Activated naive CD8-positive, alpha-beta T cell (primary cell): ENCODE results near the gene NTN1.

Experiments used
- H3K27ac Mint-ChIP-seq: one replicate; pipeline ENCODE4 v1.8.0; 2021; ENCODE audit warnings: mixed read lengths
- H3K27me3 Mint-ChIP-seq: one replicate; pipeline ENCODE4 v1.8.0; 2021; ENCODE audit warnings: mixed read lengths
- H3K36me3 Mint-ChIP-seq: one replicate; pipeline ENCODE4 v1.8.0; 2021; ENCODE audit warnings: mixed read lengths
- H3K4me1 Mint-ChIP-seq: one replicate; pipeline ENCODE4 v1.8.0; 2021; ENCODE audit warnings: low read depth, mixed read lengths
- H3K4me3 Mint-ChIP-seq: one replicate; pipeline ENCODE4 v1.8.0; 2021; ENCODE audit warnings: mild to moderate bottlenecking, mixed read lengths
- H3K9me3 Mint-ChIP-seq: one replicate; pipeline ENCODE4 v1.8.0; 2021; ENCODE audit warnings: low read depth, mixed read lengths

NTN1 gene

DNA sequence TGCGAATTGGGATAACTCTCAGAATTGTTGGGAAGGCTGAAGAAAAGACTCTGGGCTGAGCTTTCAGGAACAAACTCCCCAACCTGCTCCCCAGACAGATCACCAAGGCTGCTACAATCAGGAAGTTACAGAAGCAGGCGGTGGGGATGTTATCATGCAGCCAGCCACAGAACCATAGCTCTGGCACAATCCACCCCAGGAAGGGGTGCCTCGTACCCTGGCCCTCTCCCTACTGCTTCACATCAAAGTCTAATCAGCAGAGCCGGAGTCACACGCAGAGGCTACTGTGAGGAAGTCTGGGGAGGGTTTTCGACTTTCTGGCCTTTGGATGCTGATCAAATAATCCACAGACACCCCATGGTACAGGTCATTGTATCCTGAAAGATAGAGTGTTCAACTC lies 86.8 kb downstream of the NTN1 start:
- no peak overlapping the region for H3K27ac Mint-ChIP-seq
- no peaks in the 10 kb centered on the region for H3K4me1 Mint-ChIP-seq
- no peaks in the 10 kb centered on the region for H3K36me3 Mint-ChIP-seq
- H3K9me3 Mint-ChIP-seq, result no peaks in the 10 kb centered on the region
- H3K4me3 Mint-ChIP-seq, result no peak overlapping the region
- H3K27me3 Mint-ChIP-seq, result no peaks in the 10 kb centered on the region

- Mint-ChIP-seq H3K27me3 (peaks cover 2% of the 10 kb centered on the region), H3K4me3 (no peak overlapping the region), H3K9me3 (no peaks in the 10 kb centered on the region), H3K4me1 (peaks cover 1% of the 10 kb centered on the region), H3K27ac (no peak overlapping the region), H3K36me3 (no peaks in the 10 kb centered on the region)
These were observed 88.6 kb downstream of the NTN1 start for GRCh38 chr17:9109933-9110332.

DNA sequence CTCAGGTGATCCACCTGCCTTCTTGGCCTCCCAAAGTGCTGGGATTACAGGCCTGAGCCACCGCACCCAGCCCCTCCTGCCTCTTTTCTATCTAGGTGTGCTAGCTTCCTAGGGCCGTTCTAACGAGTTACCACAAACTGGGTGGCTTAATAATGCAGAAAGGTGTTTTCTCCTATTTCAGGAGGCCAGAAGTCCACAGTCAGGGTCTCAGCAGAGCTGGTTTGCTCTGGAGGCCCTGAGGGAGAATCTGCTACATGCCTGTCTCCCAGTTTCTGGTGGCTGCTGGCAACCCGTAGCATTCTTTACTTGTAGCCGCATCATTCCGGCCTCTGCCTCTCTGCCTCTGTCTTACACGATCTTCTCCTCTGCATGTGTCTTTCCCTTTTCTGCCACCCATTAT lies 89.2 kb downstream of the NTN1 start:
- H3K4me3 Mint-ChIP-seq, result no peak overlapping the region
- peaks cover 1% of the 10 kb centered on the region for H3K4me1 Mint-ChIP-seq
- H3K27me3 Mint-ChIP-seq, result peaks cover 2% of the 10 kb centered on the region
- no peak overlapping the region for H3K27ac Mint-ChIP-seq
- H3K9me3 Mint-ChIP-seq, result no peaks in the 10 kb centered on the region
- H3K36me3 Mint-ChIP-seq, result no peaks in the 10 kb centered on the region

DNA sequence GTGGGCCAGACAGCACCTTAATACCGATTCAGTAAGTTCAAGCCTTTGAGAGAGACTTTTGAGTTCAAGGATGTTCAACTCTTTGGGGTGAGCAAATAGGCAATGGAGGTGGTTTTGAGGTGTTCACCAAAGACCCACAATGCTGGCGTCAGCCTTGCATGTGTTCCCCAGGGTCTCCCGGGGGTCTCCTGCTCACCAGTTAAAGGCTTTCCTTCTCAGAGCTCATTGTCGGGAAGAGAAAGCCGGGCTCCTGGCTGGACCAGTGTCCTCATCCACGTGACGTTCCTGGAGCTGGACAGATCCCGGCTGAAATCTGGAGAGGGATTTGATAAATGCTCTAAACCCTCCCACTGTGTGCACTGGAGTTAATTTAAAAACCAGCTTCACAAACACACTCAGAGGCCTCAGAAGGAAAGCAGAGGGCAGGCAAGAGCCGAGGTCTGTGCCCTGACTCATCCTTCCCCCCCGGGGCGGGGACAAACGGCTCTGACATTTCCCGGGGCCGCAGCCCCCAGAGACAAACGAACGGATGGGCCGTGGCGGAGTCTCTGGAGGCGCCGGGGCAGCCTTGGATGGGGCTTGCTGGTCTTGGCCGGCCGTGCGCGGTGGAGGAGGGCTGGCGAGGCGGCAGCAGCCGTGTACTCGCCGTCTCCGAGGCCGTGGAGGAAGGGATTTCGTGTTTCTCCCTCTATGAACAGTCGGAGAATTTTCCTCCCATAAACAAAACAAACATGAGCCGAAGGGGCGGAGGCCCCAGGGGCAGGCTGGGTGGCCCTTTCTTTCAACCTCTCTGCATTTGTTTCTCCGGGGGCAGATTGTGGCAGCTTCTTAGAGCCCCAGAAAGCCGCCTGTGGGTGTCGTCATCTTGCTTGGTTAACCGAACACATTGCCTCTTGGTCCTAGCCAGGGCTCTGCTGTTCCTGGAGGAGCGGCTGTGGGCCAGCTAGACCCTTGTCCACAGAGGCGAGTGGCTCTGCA lies 94.2 kb downstream of the NTN1 start:
- Mint-ChIP-seq H3K27me3 (peaks cover 4% of the 10 kb centered on the region), H3K9me3 (peaks cover 5% of the 10 kb centered on the region), H3K4me3 (peak overlapping the region; percentile 73), H3K27ac (no peak overlapping the region), H3K4me1 (peaks cover 9% of the 10 kb centered on the region), H3K36me3 (no peaks in the 10 kb centered on the region)

DNA sequence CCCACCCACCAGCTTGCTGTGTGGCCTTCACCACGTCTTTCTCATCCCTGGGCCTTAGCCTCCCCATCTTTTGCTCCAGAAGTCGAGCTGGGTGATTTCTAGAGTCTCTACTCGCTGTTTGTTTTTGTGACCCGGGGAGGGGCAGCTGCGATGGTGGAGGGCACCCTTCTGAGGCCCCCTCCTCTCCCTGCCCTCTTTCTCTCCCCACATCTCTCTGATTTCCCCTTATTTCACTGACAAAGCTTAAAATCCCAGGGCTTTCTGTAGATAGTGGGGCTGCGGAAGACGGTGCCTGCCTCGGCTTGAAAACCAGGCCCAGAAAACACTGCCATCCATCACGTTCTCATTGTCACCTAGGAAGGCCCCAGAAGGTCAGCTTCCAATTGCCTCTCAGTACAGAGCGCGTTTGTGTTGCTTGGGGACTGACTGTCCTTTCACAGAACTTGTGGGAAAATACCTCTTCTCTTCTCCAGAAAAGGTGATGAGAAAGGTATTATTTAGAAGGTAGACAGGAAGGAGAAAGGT lies 95.1 kb downstream of the NTN1 start:
- H3K9me3 Mint-ChIP-seq, result peaks cover 5% of the 10 kb centered on the region
- peak overlapping the region; percentile 64 for H3K4me3 Mint-ChIP-seq
- H3K27me3 Mint-ChIP-seq, result peaks cover 4% of the 10 kb centered on the region
- H3K36me3 Mint-ChIP-seq, result no peaks in the 10 kb centered on the region
- H3K4me1 Mint-ChIP-seq, result peaks cover 9% of the 10 kb centered on the region
- H3K27ac Mint-ChIP-seq, result no peak overlapping the region

DNA sequence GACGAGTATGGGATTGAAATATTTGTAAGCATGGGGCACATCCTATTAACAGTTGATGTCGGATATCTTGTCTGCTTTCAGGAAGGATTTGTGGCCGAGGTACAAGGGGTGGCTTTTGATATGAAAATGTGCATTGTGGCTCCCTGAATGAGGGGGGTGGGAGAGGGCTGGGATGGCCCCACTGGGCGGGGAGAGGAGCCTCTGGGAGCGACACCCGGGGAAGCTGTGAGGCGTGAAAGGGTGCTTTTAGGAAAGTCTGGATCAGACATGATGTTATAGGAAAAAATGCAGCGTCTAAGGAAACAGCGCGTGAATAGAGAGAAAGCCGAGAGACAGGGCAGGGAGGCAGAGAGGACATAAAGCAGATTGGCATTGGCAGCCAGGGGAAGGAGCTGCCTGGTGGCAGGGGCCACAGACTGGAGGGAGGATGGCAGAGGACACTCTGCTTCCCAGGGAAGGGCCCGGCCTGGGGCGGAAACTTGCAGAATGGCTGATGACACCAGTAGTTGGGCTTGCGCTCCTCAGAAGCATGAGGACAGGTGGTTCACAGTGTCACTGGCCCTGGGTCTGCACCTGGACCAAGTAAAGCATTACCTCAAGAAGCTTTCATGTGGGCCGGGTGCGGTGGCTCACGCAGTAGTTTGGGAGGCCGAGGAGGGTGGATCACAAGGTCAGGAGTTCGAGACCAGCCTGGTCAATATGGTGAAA lies 95.7 kb downstream of the NTN1 start:
- H3K4me1 Mint-ChIP-seq, result peaks cover 9% of the 10 kb centered on the region
- H3K4me3 Mint-ChIP-seq, result no peak overlapping the region
- no peak overlapping the region for H3K27ac Mint-ChIP-seq
- peaks cover 5% of the 10 kb centered on the region for H3K9me3 Mint-ChIP-seq
- H3K36me3 Mint-ChIP-seq, result no peaks in the 10 kb centered on the region
- peaks cover 4% of the 10 kb centered on the region for H3K27me3 Mint-ChIP-seq

DNA sequence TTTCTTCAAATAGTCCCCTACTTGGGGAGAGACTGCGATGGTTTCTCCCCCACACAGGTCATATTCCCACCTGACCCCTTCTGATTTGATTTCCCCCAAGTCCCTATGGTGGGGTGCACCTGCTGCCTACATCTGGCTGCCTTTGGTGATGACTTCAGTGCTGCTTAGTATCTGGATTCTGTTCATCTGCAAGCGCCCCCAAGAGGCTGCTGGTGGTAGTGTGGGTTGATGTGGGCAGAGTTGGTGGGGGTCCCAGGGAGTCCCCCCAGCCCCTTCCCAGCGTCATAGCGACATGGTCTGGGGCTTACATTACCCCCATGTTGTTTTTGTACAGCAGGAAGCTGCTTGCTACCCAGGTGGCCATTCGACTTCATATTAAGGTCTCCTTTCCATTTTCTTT lies 99.2 kb downstream of the NTN1 start:
- H3K4me3 Mint-ChIP-seq, result no peak overlapping the region
- H3K9me3 Mint-ChIP-seq, result peaks cover 5% of the 10 kb centered on the region
- H3K36me3 Mint-ChIP-seq, result no peaks in the 10 kb centered on the region
- H3K27me3 Mint-ChIP-seq, result peaks cover 4% of the 10 kb centered on the region
- H3K27ac Mint-ChIP-seq, result no peak overlapping the region
- peaks cover 7% of the 10 kb centered on the region for H3K4me1 Mint-ChIP-seq

GRCh38 chr17:9121186-9121820 lies 100.0 kb downstream of the NTN1 start:
- no peaks in the 10 kb centered on the region for H3K36me3 Mint-ChIP-seq
- H3K9me3 Mint-ChIP-seq, result peaks cover 5% of the 10 kb centered on the region
- no peak overlapping the region for H3K4me3 Mint-ChIP-seq
- H3K27me3 Mint-ChIP-seq, result peaks cover 4% of the 10 kb centered on the region
- H3K4me1 Mint-ChIP-seq, result peaks cover 3% of the 10 kb centered on the region
- H3K27ac Mint-ChIP-seq, result no peak overlapping the region

DNA sequence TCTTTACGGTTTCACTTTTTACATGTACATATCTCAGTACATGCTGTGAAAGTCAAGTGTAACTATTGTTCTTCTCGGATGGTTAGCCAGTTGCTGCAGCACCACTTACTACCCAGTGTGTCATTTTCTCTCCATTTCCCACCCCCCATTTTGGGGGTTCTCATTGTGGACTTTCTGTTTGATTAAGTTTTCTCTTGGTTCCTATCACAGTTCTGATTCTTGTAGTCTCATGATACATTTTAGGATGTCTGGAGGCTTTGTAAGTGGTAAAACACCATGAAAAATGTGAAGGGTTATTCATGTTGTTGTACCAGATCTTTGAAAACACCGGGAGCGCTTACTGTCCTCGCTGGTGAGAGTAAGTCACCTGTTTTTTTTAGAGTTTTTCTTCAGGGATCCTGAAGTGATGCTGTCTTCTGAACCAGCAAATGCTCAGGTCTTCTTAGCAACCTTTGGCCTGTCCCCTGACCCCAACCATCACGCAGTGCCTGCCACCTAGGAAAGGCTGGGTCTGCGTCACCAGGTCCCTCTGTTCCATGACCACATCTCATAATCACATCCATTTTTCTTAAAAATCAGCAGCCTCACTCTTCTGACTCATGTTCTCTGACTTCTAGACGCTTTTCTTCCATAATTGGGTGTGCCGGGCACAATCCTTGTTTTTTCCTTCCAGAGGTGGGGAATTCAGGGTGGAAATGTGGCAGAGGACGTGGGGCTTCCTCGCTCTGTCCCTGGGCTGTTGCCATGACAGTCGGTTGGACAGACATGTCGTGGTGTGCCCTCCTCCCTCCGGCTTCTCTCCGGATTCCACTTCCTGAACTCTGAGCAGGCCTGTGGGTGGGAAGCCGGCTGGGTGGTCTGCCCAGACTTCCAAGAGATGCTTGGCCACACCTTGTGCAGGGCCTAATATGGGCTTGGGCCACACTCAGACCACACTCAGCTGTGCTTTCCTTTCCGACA lies 102.6 kb downstream of the NTN1 start:
- no peaks in the 10 kb centered on the region for H3K36me3 Mint-ChIP-seq
- H3K9me3 Mint-ChIP-seq, result peaks cover under 1% of the 10 kb centered on the region
- no peak overlapping the region for H3K4me3 Mint-ChIP-seq
- H3K27me3 Mint-ChIP-seq, result peaks cover 2% of the 10 kb centered on the region
- H3K27ac Mint-ChIP-seq, result no peak overlapping the region
- H3K4me1 Mint-ChIP-seq, result no peaks in the 10 kb centered on the region

DNA sequence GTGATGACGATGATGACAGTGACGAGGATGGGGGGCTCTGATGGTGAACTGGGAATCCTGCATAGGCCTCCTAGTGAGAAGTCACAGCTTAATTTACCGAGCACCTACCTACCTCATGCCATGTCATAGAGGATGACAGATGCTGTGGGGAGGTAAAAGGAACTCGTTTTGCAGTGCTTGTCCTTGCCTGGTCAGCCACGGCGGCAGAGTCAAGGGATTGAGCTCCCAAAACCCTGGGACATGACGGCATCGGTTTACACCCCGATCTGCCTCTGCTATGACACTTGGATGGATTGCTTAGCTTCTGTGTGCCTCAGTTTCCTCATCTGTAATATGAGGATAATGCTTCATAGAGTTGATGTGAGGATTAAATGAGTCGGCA lies 103.2 kb downstream of the NTN1 start:
- H3K36me3 Mint-ChIP-seq, result no peaks in the 10 kb centered on the region
- H3K27ac Mint-ChIP-seq, result no peak overlapping the region
- H3K9me3 Mint-ChIP-seq, result no peaks in the 10 kb centered on the region
- no peaks in the 10 kb centered on the region for H3K4me1 Mint-ChIP-seq
- H3K4me3 Mint-ChIP-seq, result no peak overlapping the region
- H3K27me3 Mint-ChIP-seq, result peaks cover 2% of the 10 kb centered on the region

DNA sequence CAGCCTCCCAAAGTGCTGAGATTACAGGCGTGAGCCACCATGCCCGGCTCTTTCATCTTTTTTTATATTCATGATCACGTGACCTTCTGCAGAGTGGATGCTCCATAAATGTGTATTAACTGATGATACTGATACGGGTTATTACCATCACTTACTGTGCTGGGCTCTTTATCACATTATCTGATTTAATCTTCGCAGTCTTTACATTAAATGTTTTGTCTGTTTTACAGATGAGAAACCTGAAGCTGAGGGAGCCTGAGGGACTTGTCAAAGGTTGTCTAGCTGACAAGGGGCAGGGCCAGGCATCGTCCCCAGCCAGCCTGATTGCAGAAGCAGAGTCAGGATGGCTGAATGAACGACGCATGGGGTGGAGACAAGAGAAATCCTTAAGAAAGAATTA lies 104.4 kb downstream of the NTN1 start:
- H3K36me3 Mint-ChIP-seq, result no peaks in the 10 kb centered on the region
- peaks cover 2% of the 10 kb centered on the region for H3K27me3 Mint-ChIP-seq
- no peaks in the 10 kb centered on the region for H3K9me3 Mint-ChIP-seq
- no peak overlapping the region for H3K27ac Mint-ChIP-seq
- no peak overlapping the region for H3K4me3 Mint-ChIP-seq
- no peaks in the 10 kb centered on the region for H3K4me1 Mint-ChIP-seq

DNA sequence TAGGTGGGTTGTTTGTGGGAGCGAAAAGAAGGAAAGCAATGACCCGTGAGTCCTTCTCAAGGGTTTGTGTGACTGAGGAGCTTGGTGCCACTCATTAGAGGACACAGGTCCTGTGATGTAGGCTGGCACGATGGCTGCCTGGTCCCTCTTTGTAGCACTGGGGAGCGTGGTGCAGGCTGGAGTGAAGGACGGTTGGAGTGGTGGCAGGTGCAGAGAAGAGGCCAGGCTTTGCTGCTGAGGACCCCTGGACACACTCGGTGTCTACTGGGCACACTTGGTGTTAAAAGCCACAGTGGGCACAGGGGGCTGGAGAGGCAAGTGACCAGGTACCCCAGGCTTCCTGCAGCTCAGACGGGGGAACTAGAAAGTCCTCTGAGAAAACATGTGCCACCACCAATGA lies 106.0 kb downstream of the NTN1 start:
- H3K4me3 Mint-ChIP-seq, result no peak overlapping the region
- H3K27me3 Mint-ChIP-seq, result peaks cover 2% of the 10 kb centered on the region
- H3K4me1 Mint-ChIP-seq, result no peaks in the 10 kb centered on the region
- no peak overlapping the region for H3K27ac Mint-ChIP-seq
- no peaks in the 10 kb centered on the region for H3K36me3 Mint-ChIP-seq
- H3K9me3 Mint-ChIP-seq, result no peaks in the 10 kb centered on the region

DNA sequence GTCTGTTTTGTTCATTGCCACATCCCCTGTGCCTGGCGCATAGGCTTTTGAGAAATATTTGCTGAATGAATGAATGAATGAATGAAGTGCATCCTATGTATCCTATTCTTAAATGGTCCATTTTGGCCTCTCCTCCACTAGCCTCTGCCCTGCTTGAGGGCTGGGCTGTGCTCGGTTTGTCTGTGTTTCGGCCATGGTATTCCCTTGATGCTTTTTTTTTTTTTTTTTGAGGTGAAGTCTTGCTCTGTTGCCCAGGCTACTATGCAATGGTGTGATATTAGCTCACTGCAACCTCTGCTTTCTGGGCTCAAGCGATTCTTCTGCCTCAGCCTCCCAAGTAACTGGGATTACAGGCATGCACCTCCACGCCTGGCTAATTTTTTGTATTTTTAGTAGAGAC lies 110.1 kb downstream of the NTN1 start:
- Mint-ChIP-seq H3K4me1 (no peaks in the 10 kb centered on the region), H3K27ac (no peak overlapping the region), H3K4me3 (no peak overlapping the region), H3K27me3 (no peaks in the 10 kb centered on the region), H3K9me3 (no peaks in the 10 kb centered on the region), H3K36me3 (no peaks in the 10 kb centered on the region)

- Mint-ChIP-seq H3K36me3 (no peaks in the 10 kb centered on the region), H3K27ac (no peak overlapping the region), H3K4me1 (no peaks in the 10 kb centered on the region), H3K9me3 (no peaks in the 10 kb centered on the region), H3K4me3 (no peak overlapping the region), H3K27me3 (no peaks in the 10 kb centered on the region)
These were observed 111.0 kb downstream of the NTN1 start for GRCh38 chr17:9132291-9132690.
